H54 (cell line): ENCODE data around the gene UNC5B.

Experiments used
- DNase-seq: peaks from one replicate; pipeline ENCODE4 v3.0.0; 2011; ENCODE audit warnings: low spot score, mixed read lengths; ENCODE audit not compliant: insufficient read length
- FAIRE-seq: peaks from 3 replicates; lab custom pipeline; 2011; peaks lifted over from hg19 to GRCh38; lab: Jason Lieb, UNC
- POLR2A ChIP-seq: IDR thresholded peaks from 2 replicates; pipeline ENCODE4 v1.6.1; 2011; ENCODE audit warnings: low read depth, mild to moderate bottlenecking, low read length

Gene UNC5B

GRCh38 chr10:71282323-71282680 is 69.9 kb downstream of the UNC5B start:
- no peak for DNase-seq
- no peak for FAIRE-seq
- TF ChIP-seq POLR2A, result no peak

- DNase-seq, result no peak
- no peak for TF ChIP-seq POLR2A
- no peak for FAIRE-seq
Observed at GRCh38 chr10:71283410-71283809, 71.0 kb downstream of the UNC5B start.

GRCh38 chr10:71283876-71284275 is 71.5 kb downstream of the UNC5B start:
- no peak for FAIRE-seq
- TF ChIP-seq POLR2A, result no peak
- no peak for DNase-seq

GRCh38 chr10:71284544-71285179 is 72.3 kb downstream of the UNC5B start:
- FAIRE-seq, result no peak
- DNase-seq, result no peak
- no peak for TF ChIP-seq POLR2A

GRCh38 chr10:71285180-71285545 is 72.8 kb downstream of the UNC5B start:
- DNase-seq, result peak; percentile 72
- peak; percentile 27 for FAIRE-seq
- TF ChIP-seq POLR2A, result no peak

- FAIRE-seq (no peak), DNase-seq (no peak)
- TF ChIP-seq POLR2A, result no peak
Observed at GRCh38 chr10:71285986-71286385, 73.6 kb downstream of the UNC5B start.

GRCh38 chr10:71286521-71287294 is 74.3 kb downstream of the UNC5B start:
- DNase-seq, result no peak
- no peak for FAIRE-seq
- TF ChIP-seq POLR2A, result no peak

GRCh38 chr10:71287456-71287855 is 75.1 kb downstream of the UNC5B start:
- FAIRE-seq (no peak), DNase-seq (no peak)
- no peak for TF ChIP-seq POLR2A

- no peak for TF ChIP-seq POLR2A
- DNase-seq, result no peak
- FAIRE-seq, result no peak
Observed at GRCh38 chr10:71288461-71288860, 76.1 kb downstream of the UNC5B start.

- no peak for FAIRE-seq
- TF ChIP-seq POLR2A, result no peak
- DNase-seq, result no peak
Observed at GRCh38 chr10:71289421-71290130, 77.2 kb downstream of the UNC5B start.

GRCh38 chr10:71290331-71290730 is 78.0 kb downstream of the UNC5B start:
- TF ChIP-seq POLR2A, result no peak
- FAIRE-seq (no peak), DNase-seq (no peak)

GRCh38 chr10:71290806-71291527 is 78.6 kb downstream of the UNC5B start:
- TF ChIP-seq POLR2A, result no peak
- FAIRE-seq (no peak), DNase-seq (no peak)

GRCh38 chr10:71291528-71291900 is 79.1 kb downstream of the UNC5B start:
- FAIRE-seq (no peak), DNase-seq (no peak)
- no peak for TF ChIP-seq POLR2A
